Retinal pigment epithelial cell (primary cell): ENCODE results near the gene PACSIN2.

Experiments used
- DNase-seq: peaks from one replicate; pipeline ENCODE4 v3.0.0-alpha.2; 2010; ENCODE audit warnings: low read depth
- H3K4me3 ChIP-seq: 2 replicates; pipeline ENCODE4 v1.5.1; 2011; ENCODE audit warnings: mild to moderate bottlenecking, low read length, control low read depth, moderate library complexity
- TF ChIP-seq, protein P1 (sequence below): conservative IDR thresholded peaks from 2 replicates; pipeline ENCODE4 v1.5.1; 2011; ENCODE audit warnings: low read depth, low read length, control low read depth, inconsistent platforms

Gene PACSIN2

DNA sequence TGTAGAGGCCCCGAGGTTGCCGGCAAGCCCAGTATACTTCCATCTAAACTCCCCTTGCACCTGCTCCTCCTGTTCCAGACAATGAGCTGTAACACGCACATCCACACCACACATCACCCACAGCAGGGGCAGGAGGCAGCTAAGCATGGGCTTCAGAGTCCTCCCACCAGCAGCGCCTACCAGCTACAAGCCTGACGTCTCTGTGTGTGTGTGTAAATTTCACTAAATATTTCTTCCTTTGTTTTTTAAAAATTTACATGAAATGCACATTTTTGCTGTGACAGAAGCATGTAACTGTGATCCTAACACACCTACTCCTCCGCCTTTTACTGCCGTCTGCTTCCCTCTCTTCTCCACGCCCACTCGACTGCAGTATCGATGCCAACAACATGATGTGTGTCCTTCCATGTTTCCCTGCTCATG is 29.4 kb upstream of the PACSIN2 start:
- no peak for DNase-seq
- TF ChIP-seq, protein P1, sequence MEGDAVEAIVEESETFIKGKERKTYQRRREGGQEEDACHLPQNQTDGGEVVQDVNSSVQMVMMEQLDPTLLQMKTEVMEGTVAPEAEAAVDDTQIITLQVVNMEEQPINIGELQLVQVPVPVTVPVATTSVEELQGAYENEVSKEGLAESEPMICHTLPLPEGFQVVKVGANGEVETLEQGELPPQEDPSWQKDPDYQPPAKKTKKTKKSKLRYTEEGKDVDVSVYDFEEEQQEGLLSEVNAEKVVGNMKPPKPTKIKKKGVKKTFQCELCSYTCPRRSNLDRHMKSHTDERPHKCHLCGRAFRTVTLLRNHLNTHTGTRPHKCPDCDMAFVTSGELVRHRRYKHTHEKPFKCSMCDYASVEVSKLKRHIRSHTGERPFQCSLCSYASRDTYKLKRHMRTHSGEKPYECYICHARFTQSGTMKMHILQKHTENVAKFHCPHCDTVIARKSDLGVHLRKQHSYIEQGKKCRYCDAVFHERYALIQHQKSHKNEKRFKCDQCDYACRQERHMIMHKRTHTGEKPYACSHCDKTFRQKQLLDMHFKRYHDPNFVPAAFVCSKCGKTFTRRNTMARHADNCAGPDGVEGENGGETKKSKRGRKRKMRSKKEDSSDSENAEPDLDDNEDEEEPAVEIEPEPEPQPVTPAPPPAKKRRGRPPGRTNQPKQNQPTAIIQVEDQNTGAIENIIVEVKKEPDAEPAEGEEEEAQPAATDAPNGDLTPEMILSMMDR: no peak
- H3K4me3 ChIP-seq: no peak overlapping the region

DNA sequence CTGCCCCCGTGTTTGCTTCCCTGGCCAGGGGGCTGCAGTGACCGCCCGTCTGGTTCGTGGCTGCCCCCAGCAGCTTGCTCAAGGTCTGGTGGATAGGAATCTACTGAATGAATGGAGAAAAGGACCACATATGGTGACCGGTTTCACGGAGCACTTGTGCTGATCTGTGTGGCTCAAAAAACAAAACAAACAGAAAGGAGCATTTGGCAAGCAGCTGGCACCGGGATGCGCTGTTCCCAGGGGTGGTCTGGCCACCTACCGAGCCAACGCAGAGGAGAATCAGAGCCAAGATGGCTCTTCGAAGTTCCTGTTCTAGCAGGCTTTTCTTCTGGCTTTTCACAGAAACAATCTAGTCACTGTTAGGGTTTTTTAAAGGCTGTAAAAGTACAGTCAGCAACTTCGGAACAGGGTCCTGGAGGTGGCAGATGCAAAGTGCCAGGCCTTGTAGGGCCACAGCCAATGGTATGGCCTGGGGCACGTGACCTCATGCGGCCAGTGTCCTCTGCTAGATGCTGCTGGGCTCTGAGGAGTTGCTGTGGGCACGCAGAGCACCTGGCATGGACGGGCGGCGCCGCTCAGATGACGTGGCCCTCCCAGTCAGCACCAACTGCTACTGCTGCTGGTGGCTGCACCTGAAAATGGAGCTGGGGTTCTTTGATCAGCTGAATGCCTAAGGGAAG is 27.3 kb upstream of the PACSIN2 start:
- no peak for DNase-seq
- TF ChIP-seq, protein P1: no peak
- no peak overlapping the region for H3K4me3 ChIP-seq

DNA sequence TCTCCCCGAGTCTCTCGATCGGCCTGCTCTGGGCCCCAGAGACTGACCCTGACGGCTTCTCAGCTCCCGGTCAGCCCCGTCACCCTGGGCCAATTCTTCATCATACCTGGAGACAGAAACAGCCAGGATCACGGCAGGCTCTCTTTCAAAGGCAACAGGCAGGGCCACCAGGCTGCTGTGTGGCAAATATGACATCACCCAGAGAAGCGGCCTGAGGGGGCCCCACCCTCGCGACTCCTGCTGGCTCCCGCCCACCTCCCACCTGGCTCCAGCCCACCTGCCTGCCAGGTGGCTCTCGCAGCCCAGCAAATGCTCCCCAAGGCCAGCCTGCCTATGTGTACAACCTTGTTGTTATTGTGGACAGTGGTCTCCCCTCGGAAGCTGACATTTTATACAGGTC is 24.9 kb upstream of the PACSIN2 start:
- TF ChIP-seq, protein P1: no peak
- H3K4me3 ChIP-seq: no peak overlapping the region
- DNase-seq: no peak

GRCh38 chr22:43038325-43038724 is 23.4 kb upstream of the PACSIN2 start:
- no peak for DNase-seq
- TF ChIP-seq, protein P1: no peak

DNA sequence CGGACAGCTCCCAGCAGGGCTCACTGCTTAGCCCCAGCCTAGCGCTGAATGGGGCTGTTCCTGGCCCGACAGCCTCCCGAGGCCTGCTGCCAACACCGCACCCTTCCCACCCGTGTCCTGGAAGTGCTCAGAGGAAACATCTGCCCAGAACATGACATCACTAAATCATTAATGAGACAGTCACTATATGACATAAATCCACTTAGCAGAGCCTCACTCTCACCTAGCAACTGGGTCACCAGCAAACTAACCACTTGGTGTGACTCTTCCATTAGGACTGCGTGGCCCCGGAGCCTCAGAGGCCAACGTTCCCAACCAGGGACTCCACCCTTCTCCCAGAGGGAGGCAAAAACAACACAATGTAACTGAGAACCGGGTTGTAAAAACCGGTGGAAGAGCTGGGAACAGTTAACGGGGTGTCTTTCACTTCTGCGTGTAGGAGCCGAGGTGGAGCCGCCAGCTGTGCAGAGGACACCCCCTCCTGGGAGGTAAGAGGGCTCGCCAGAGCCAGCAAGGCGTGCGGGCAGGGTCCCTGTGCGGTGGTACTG is 21.4 kb upstream of the PACSIN2 start:
- TF ChIP-seq, protein P1: no peak
- H3K4me3 ChIP-seq: no peak overlapping the region
- DNase-seq: no peak

More at GRCh38 chr22:43038325-43038724, 23.4 kb upstream of the PACSIN2 start:
- no peak overlapping the region for H3K4me3 ChIP-seq

- H3K4me3 ChIP-seq: no peak overlapping the region
- TF ChIP-seq, protein P1: no peak
- DNase-seq: no peak
These were observed 20.3 kb upstream of the PACSIN2 start for GRCh38 chr22:43035250-43035649.

GRCh38 chr22:43031617-43032016 is 16.7 kb upstream of the PACSIN2 start:
- no peak for DNase-seq
- TF ChIP-seq, protein P1: no peak
- no peak overlapping the region for H3K4me3 ChIP-seq
